ENCODE measurements around the gene CCS.

DNA sequence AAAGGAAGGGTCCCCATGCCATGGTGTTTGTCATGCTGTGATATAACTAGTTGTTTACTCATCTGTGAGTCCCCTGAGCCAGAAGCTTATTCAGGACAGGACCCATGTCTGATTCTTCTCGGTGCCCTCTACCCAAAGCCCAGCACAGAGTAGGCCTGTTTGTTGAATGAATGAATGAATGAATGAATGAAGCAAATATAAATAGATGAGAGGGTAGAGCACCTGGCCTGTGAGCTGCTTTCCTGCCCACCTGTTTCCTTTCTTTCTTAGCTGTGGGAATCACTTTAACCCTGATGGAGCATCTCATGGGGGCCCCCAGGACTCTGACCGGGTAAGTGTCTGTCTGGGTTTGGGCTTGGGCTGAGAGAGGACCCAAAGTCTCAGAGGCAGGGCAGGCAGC is 7.2 kb downstream of the CCS start:
- TF ChIP-seq TARDBP (IDR thresholded peaks at IDR 0.05), result no peak
- TF ChIP-seq ELF4 (IDR thresholded peaks at IDR 0.05), result no peak
- no peak for TF ChIP-seq ARNT (IDR thresholded peaks at IDR 0.05)
